ENCODE measurements around the gene SCML2. TPM values are rescaled to one million over a fixed set of nuclear protein-coding genes. Genes with fewer than 3 reads are reported as not detected.
A peak's percentile ranks its signal among the peaks of the same experiment; 100 is the strongest.
"Not testable (repeated sequence)": the region's sequence is repeated elsewhere in the genome, so short reads cannot be mapped to it uniquely, and the experiment has no call there.

Gene SCML2
- total and polyA plus RNA-seq, 4 donors: 0.64 to 6.0 (median 0.84) TPM

GRCh38 chrX:18271309-18271708, 83.2 kb downstream of the SCML2 start:
- 89 to 100% methylated on average over 2 of the region's 2 CpGs for WGBS, 2 donors
- no peak for ATAC-seq (ENCODE audit: insufficient read depth, low FRiP score)

GRCh38 chrX:18255059-18255458, 99.4 kb downstream of the SCML2 start:
- H3K4me1 ChIP-seq (ENCODE audit: control insufficient read depth in 5 of 5, insufficient read depth in 5 of 5, low read length in 5 of 5): no peaks in the 10 kb centered on the region
- H3K36me3 ChIP-seq (ENCODE audit: control insufficient read depth in 4 of 4, insufficient read depth in 4 of 4, low read length in 4 of 4): no peaks in the 10 kb centered on the region
- 95 to 100% methylated on average over 1 of the region's 1 CpG for WGBS, 2 donors
- peaks cover 0 to 7% (median 5%) of the 10 kb centered on the region in 3 donors for H3K27me3 ChIP-seq (ENCODE audit: control insufficient read depth in 3 of 3, insufficient read depth in 3 of 3, low read length in 2 of 3)
- H3K9ac ChIP-seq (ENCODE audit: insufficient read depth in 1 of 2, low read length in 2 of 2): no peak overlapping the region
- ATAC-seq (ENCODE audit: insufficient read depth, low FRiP score) (no peak), DNase-seq (no peak)
- no peaks in the 10 kb centered on the region for H3K9me3 ChIP-seq (ENCODE audit: control insufficient read depth in 4 of 4, insufficient read depth in 3 of 4, low read length in 3 of 4)
- TF ChIP-seq CTCF (IDR thresholded peaks at IDR 0.05; ENCODE audit: control extremely low read depth, extremely low read depth): no peak
- no peak overlapping the region for H3K4me3 ChIP-seq
- H3K27ac ChIP-seq (ENCODE audit: low read depth in 1 of 2, low read length in 1 of 2): no peak overlapping the region

More at GRCh38 chrX:18271309-18271708, 83.2 kb downstream of the SCML2 start:
- Histone ChIP-seq H3K36me3 (ENCODE audit: control insufficient read depth in 4 of 4, insufficient read depth in 4 of 4, low read length in 4 of 4) (peaks cover 0 to 1% (median 0%) of the 10 kb centered on the region in 4 donors), H3K27me3 (ENCODE audit: control insufficient read depth in 3 of 3, insufficient read depth in 3 of 3, low read length in 2 of 3) (peaks cover 0 to 9% (median 0%) of the 10 kb centered on the region in 3 donors), H3K9ac (ENCODE audit: insufficient read depth in 1 of 2, low read length in 2 of 2) (no peak overlapping the region), H3K9me3 (ENCODE audit: control insufficient read depth in 4 of 4, insufficient read depth in 3 of 4, low read length in 3 of 4) (peaks cover 0 to 7% (median 4%) of the 10 kb centered on the region in 4 donors), H3K4me3 (no peak overlapping the region), H3K27ac (ENCODE audit: low read depth in 1 of 2, low read length in 1 of 2) (no peak overlapping the region), H3K4me1 (ENCODE audit: control insufficient read depth in 5 of 5, insufficient read depth in 5 of 5, low read length in 5 of 5) (no peaks in the 10 kb centered on the region)
- TF ChIP-seq CTCF (IDR thresholded peaks at IDR 0.05; ENCODE audit: control extremely low read depth, extremely low read depth): no peak
- DNase-seq: no peak

- no peak for TF ChIP-seq CTCF (IDR thresholded peaks at IDR 0.05; ENCODE audit: control extremely low read depth, extremely low read depth)
- WGBS, 2 donors: 48 to 53% methylated on average over 3 of the region's 3 CpGs
- Histone ChIP-seq H3K9me3 (ENCODE audit: control insufficient read depth in 4 of 4, insufficient read depth in 3 of 4, low read length in 3 of 4) (no peaks in the 10 kb centered on the region), H3K36me3 (ENCODE audit: control insufficient read depth in 4 of 4, insufficient read depth in 4 of 4, low read length in 4 of 4) (no peaks in the 10 kb centered on the region), H3K27me3 (ENCODE audit: control insufficient read depth in 3 of 3, insufficient read depth in 3 of 3, low read length in 2 of 3) (peaks cover 0 to 7% (median 5%) of the 10 kb centered on the region in 3 donors), H3K9ac (ENCODE audit: insufficient read depth in 1 of 2, low read length in 2 of 2) (no peak overlapping the region), H3K4me1 (ENCODE audit: control insufficient read depth in 5 of 5, insufficient read depth in 5 of 5, low read length in 5 of 5) (no peaks in the 10 kb centered on the region), H3K4me3 (no peak overlapping the region), H3K27ac (ENCODE audit: low read depth in 1 of 2, low read length in 1 of 2) (no peak overlapping the region)
- ATAC-seq (ENCODE audit: insufficient read depth, low FRiP score) (no peak), DNase-seq (peak in 2 of 3 donors; percentile 22 to 59)
Measured at GRCh38 chrX:18252644-18253359, 101.7 kb downstream of the SCML2 start.

GRCh38 chrX:18229646-18230045, 124.8 kb downstream of the SCML2 start:
- not testable (repeated sequence) for DNase-seq; ATAC-seq (ENCODE audit: insufficient read depth, low FRiP score)
- WGBS, 2 donors: 67 to 81% methylated on average over 11 to 19 of the region's 21 CpGs

More at GRCh38 chrX:18229646-18230045, 124.8 kb downstream of the SCML2 start:
- not testable (repeated sequence) for H3K27me3 ChIP-seq (ENCODE audit: control insufficient read depth in 3 of 3, insufficient read depth in 3 of 3, low read length in 2 of 3); H3K4me3 ChIP-seq; H3K4me1 ChIP-seq (ENCODE audit: control insufficient read depth in 5 of 5, insufficient read depth in 5 of 5, low read length in 5 of 5); H3K36me3 ChIP-seq (ENCODE audit: control insufficient read depth in 4 of 4, insufficient read depth in 4 of 4, low read length in 4 of 4); H3K9me3 ChIP-seq (ENCODE audit: control insufficient read depth in 4 of 4, insufficient read depth in 3 of 4, low read length in 3 of 4); H3K9ac ChIP-seq (ENCODE audit: insufficient read depth in 1 of 2, low read length in 2 of 2); H3K27ac ChIP-seq (ENCODE audit: low read depth in 1 of 2, low read length in 1 of 2)

Measured in lung (tissue), 12 donors.